Ascending aorta (tissue), 2 donors: Measurements from ENCODE around the gene KCNN3. TPM values are rescaled to one million over a fixed set of nuclear protein-coding genes. Genes with fewer than 3 reads are reported as not detected.

Experiments
- DNase-seq, 2 donors: peaks; one replicate each; pipeline ENCODE4 v3.0.0-alpha.2; 2019; ENCODE audit warnings: low spot score in 2 of 2
- H3K27ac ChIP-seq, 2 donors: fragments of 200-600 bp; sonication (generic); one replicate each; pipeline ENCODE4 v1.5.1; 2016 to 2017; ENCODE audit warnings: mild to moderate bottlenecking in 1 of 2
- H3K27me3 ChIP-seq: fragments of 200-600 bp; sonication (generic); one replicate; pipeline ENCODE4 v1.5.1; 2017
- H3K36me3 ChIP-seq, 2 donors: fragments of 200-600 bp; sonication (generic); one replicate each; pipeline ENCODE4 v1.5.1; 2016
- H3K4me1 ChIP-seq, 2 donors: fragments of 200-600 bp; sonication (generic); one replicate each; pipeline ENCODE4 v1.5.1; 2016 to 2017; ENCODE audit warnings: mild to moderate bottlenecking in 1 of 2
- H3K4me3 ChIP-seq, 2 donors: fragments of 200-600 bp; sonication (generic); one replicate each; pipeline ENCODE4 v1.5.1; 2016 to 2017; ENCODE audit warnings: mild to moderate bottlenecking in 1 of 2
- H3K9me3 ChIP-seq, 2 donors: fragments of 200-600 bp; sonication (generic); one replicate each; pipeline ENCODE4 v1.5.1; 2016
- CTCF ChIP-seq, 3 experiments: fragments of 200-600 bp in 2 of 3; fragments of 450-650 bp in 1 of 3; sonication (generic) in 2 of 3; IDR thresholded peaks; one replicate each; pipeline ENCODE4 v1.5.1; 2016 to 2019; ENCODE audit warnings: antibody characterized with exemption in 3 of 3, mild to moderate bottlenecking in 1 of 3, moderate library complexity in 1 of 3
- intact Hi-C: fragments of 100-400 bp; cut with DNase I; formaldehyde crosslinking; loops from one replicate; pipeline ENCODE4 v1.15.1; 2023
- total RNA-seq: library from RNA; depleted of rRNA; stranded (reverse); fragments of >200 nt; gene quantifications from one replicate; pipeline ENCODE4 v1.1.0, GENCODE V29; 2016

KCNN3 gene
- total RNA-seq, 1 donor from 2014 or later, result 24.6 TPM

DNA sequence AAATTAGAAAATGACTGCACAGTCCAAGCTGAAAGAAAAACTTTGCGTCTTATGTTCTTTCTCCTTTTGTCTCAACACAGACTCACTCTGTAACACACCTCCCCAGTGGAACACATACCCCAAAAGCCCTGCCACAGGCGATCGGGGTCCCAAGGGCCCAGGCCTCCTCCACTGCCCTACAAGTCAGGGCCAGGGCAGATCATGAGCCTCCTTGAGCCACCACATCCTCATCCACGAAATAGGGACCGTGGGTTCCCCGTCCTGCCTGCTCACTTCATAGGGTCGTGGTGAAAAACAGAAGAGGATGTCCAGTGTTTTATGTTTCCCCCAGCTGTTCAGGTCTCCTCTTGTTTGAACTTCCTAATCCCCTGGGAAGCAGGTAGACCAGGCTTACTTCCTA lies 116.7 kb downstream of the KCNN3 start:
- H3K27ac ChIP-seq, result no peak overlapping the region
- H3K4me1 ChIP-seq, result no peaks in the 10 kb centered on the region
- no peaks in the 10 kb centered on the region for H3K36me3 ChIP-seq
- no peak for TF ChIP-seq CTCF (IDR thresholded peaks at IDR 0.05)
- intact Hi-C loops, result no loop called here
- H3K27me3 ChIP-seq, result no peaks in the 10 kb centered on the region
- no peak overlapping the region for H3K4me3 ChIP-seq
- H3K9me3 ChIP-seq, result no peaks in the 10 kb centered on the region
- DNase-seq, result peak in 1 of 2 donors; percentile 24

GRCh38 chr1:154752273-154753030 lies 117.6 kb downstream of the KCNN3 start:
- TF ChIP-seq CTCF (IDR thresholded peaks at IDR 0.05), result no peak
- no peaks in the 10 kb centered on the region for H3K9me3 ChIP-seq
- peak in 1 of 2 donors; percentile 1 for DNase-seq
- H3K4me1 ChIP-seq, result no peaks in the 10 kb centered on the region
- no peak overlapping the region for H3K4me3 ChIP-seq
- no peaks in the 10 kb centered on the region for H3K27me3 ChIP-seq
- no peaks in the 10 kb centered on the region for H3K36me3 ChIP-seq
- H3K27ac ChIP-seq, result no peak overlapping the region
- intact Hi-C loops, result no loop called here

DNA sequence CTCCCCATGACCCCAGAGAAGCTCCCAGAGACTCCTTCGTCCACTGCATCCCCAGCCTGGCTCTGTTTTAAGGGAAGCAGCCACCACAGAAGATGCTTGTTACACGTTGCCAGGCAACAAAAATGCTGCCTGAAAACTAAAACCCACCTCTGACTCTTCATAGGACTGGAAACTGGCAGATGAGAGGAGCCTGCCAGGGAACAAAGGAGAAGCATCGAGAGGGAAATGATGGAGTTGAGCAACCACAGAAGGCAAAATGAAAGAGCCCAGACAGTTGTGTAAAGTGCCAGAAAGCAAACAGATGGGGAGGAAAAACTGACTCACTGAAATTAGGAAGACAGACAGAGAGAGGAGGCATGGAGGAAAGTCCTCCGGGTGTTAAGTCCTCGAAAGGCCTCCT lies 118.4 kb downstream of the KCNN3 start:
- Histone ChIP-seq H3K36me3 (no peaks in the 10 kb centered on the region), H3K27me3 (no peaks in the 10 kb centered on the region), H3K4me3 (no peak overlapping the region), H3K27ac (no peak overlapping the region), H3K9me3 (no peaks in the 10 kb centered on the region), H3K4me1 (no peaks in the 10 kb centered on the region)
- intact Hi-C loops, result no loop called here
- DNase-seq, result peak in 1 of 2 donors; percentile 53
- no peak for TF ChIP-seq CTCF (IDR thresholded peaks at IDR 0.05)

GRCh38 chr1:154750681-154751665 lies 119.1 kb downstream of the KCNN3 start:
- no peaks in the 10 kb centered on the region for H3K36me3 ChIP-seq
- H3K4me3 ChIP-seq, result no peak overlapping the region
- no peaks in the 10 kb centered on the region for H3K9me3 ChIP-seq
- peak in 1 of 2 donors; percentile 47 for DNase-seq
- no peak for TF ChIP-seq CTCF (IDR thresholded peaks at IDR 0.05)
- no peaks in the 10 kb centered on the region for H3K27me3 ChIP-seq
- H3K4me1 ChIP-seq, result no peaks in the 10 kb centered on the region
- no peak overlapping the region for H3K27ac ChIP-seq
- intact Hi-C loops, result no loop called here

DNA sequence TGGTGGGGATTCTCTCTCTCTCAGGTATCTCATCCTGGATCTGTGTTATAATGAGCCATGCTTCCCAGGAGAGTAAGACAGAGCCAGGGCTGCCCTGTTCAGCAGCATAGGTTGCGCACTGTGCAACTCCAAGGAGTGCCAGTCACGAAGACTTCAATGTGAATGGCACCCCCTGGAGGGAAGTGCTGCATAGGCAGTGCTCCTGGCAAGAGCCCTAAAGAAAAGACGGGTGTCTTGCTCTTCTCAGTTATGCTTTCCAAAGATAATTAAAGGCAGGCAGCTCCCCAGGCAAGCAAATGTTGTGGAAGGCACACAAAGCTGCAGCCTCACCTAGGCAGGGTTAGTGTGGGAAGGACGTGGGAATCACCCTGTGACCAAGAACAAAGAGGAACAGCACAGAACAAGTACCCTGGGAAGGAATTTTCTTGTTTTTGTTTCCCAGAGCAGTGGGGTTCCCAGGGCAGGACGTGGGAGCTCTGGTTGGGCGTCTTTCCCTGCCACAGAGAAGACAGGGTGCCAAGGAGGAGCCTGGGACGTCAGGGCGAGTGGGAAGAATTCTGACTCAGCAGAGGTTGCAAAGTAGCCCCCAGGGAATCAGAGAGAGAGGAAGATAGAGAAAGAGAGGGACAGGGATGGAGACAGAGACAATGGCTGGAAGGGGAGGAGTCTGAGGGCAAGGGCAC lies 120.9 kb downstream of the KCNN3 start:
- no peaks in the 10 kb centered on the region for H3K27me3 ChIP-seq
- H3K9me3 ChIP-seq, result no peaks in the 10 kb centered on the region
- H3K4me3 ChIP-seq, result no peak overlapping the region
- no peaks in the 10 kb centered on the region for H3K4me1 ChIP-seq
- intact Hi-C loops, result no loop called here
- H3K27ac ChIP-seq, result no peak overlapping the region
- peak in 1 of 2 donors; percentile 58 for DNase-seq
- H3K36me3 ChIP-seq, result no peaks in the 10 kb centered on the region
- no peak for TF ChIP-seq CTCF (IDR thresholded peaks at IDR 0.05)
